Mammary epithelial cell (primary cell): ENCODE data around the gene KRT34.

Experiments used
- CTCF ChIP-seq, 2 donors: IDR thresholded peaks in 1 of 2; conservative IDR thresholded peaks in 1 of 2; 2 replicates each; pipeline ENCODE4 v1.5.1; 2011 to 2012; ENCODE audit warnings: inconsistent platforms in 2 of 2, low read length in 2 of 2, mild to moderate bottlenecking in 2 of 2, control low read depth in 1 of 2, low read depth in 1 of 2; ENCODE audit not compliant: insufficient read depth in 1 of 2; ENCODE audit errors: extremely low read depth in 1 of 2
- EZH2 ChIP-seq: IDR thresholded peaks from 2 replicates; pipeline ENCODE4 v1.6.1; 2012; ENCODE audit warnings: low read length, inconsistent platforms, borderline replicate concordance

GRCh38 chr17:41396996-41397660, 15.0 kb upstream of the KRT34 start, which contains the start of gene KRT31:
- TF ChIP-seq CTCF (conservative IDR thresholded peaks at IDR 0.05 in 1 of 2, IDR thresholded peaks at IDR 0.05 in 1 of 2; ENCODE audit: extremely low read depth in 1 of 2, insufficient read depth in 1 of 2, low read depth in 1 of 2, low read length in 2 of 2) = no peak
- no peak for TF ChIP-seq EZH2
